ENCODE measurements around the gene MRPL45. TPM values are rescaled to one million over a fixed set of nuclear protein-coding genes. Genes with fewer than 3 reads are reported as not detected.

Gene MRPL45
- 59.4 to 67.8 TPM (median 61.4 TPM) in 5 replicates for total RNA-seq (2022; extraction: Qiagen RNA extraction; ENCODE audit: low read depth)

GRCh38 chr17:38296834-38297517 lies at the start of gene MRPL45:
Gene MRPL45 (plus strand): TSS chr17:38297168. CDS start chr17:38297184, 16 bp downstream.

GRCh38 chr17:38343608-38344419 lies 46.8 kb downstream of the MRPL45 start, which contains the start of gene GPR179:
Gene GPR179 (minus strand): TSS chr17:38343956. CDS start chr17:38343789, 167 bp downstream.

GRCh38 chr17:38351412-38352222 lies 54.6 kb downstream of the MRPL45 start, which contains the start of gene SOCS7:
Gene SOCS7 (plus strand): TSS chr17:38351844. CDS start chr17:38352053, 209 bp downstream.

Other genes starting within 250 kb of the MRPL45 start
- not detected in 5 replicates for gene TBC1D3C, start 228.5 kb upstream of the MRPL45 start, total RNA-seq (2022; extraction: Qiagen RNA extraction; ENCODE audit: low read depth)
- not detected in 5 replicates for gene TBC1D3E, start 169.2 kb upstream of the MRPL45 start, total RNA-seq (2022; extraction: Qiagen RNA extraction; ENCODE audit: low read depth)
- not detected in 5 replicates for gene TBC1D3, start 104.6 kb upstream of the MRPL45 start, total RNA-seq (2022; extraction: Qiagen RNA extraction; ENCODE audit: low read depth)
- 0.02 to 0.05 TPM (median 0.03 TPM) in 5 replicates for gene GPR179, start 46.8 kb downstream of the MRPL45 start, total RNA-seq (2022; extraction: Qiagen RNA extraction; ENCODE audit: low read depth)
- gene SOCS7, start 54.7 kb downstream of the MRPL45 start, total RNA-seq (2022; extraction: Qiagen RNA extraction; ENCODE audit: low read depth): 10.5 to 18.2 TPM (median 15.5 TPM) in 5 replicates
- gene ARHGAP23, start 131.3 kb downstream of the MRPL45 start, total RNA-seq (2022; extraction: Qiagen RNA extraction; ENCODE audit: low read depth): 36.2 to 55.2 TPM (median 50.7 TPM) in 5 replicates